Measurements from ENCODE around the gene PGAP1.
"Not testable (repeated sequence)": the region's sequence is repeated elsewhere in the genome, so short reads cannot be mapped to it uniquely, and the experiment has no call there.

The PGAP1 gene

GRCh38 chr2:196949116-196949515, 22.6 kb upstream of the PGAP1 start:
- no peak for DNase-seq (ENCODE audit: low read depth in 2 of 2)

DNA sequence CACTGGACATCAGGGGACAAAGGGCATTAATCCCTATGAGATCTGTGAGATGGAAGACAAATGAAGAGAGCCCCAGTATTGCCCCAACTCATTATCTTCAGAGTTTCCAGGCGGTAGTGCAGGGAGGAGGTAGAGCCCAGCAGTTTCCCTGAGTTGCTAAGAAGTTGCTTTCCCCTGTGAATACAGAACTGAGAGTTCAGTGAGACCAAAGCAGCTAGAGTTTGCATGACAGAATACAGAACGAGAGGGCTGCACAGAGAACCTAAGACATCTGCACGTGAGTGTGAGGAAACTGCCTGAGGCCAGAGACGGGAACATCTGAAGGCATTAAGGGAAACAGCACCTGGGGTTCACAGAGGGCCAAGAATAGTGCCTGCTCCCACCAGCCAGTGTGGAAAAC, 18.1 kb upstream of the PGAP1 start:
- DNase-seq (ENCODE audit: low read depth in 2 of 2): no peak

- DNase-seq (ENCODE audit: low read depth in 2 of 2): no peak
Observed at GRCh38 chr2:196941398-196942078, 15.0 kb upstream of the PGAP1 start.

DNA sequence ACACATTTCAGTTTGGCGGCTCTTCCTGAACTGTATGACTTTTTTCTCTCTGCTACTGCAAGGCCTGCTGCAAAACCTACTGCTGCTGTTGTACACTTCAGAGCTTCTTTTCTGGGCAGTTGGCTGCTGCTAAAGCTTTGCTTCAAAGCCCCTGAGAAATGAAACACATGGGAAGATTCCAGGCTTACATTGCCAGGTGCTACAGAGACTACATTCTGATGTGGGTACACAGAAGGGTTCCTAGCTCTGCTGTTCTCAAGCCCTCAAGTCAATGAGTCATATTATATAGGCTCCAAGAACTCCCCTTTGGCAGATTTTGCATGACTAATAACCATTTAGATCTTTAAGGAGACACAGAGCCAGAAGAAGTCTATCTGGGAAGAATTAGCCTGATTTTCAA, 12.9 kb upstream of the PGAP1 start:
- no peak for DNase-seq (ENCODE audit: low read depth in 2 of 2)

DNA sequence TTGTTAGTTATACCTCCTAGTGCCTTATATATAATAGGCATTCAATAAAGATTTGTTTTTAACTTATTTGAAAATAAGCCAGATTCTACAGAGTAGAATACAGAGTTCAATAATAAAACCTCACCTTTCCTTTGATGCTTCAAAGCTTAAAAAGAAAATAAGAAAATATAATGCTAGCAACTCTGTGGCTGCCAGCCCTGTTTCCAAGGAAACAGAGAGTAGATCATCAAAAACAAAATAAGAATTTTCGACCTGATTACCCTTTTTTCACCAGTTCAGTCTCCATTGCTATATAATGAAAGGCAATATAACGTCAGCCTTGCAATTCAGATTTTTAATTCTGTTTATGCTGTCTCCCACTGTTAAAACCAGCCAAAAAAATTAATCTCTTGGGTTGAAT, 8.9 kb upstream of the PGAP1 start:
- DNase-seq (ENCODE audit: low read depth in 2 of 2): no peak

DNA sequence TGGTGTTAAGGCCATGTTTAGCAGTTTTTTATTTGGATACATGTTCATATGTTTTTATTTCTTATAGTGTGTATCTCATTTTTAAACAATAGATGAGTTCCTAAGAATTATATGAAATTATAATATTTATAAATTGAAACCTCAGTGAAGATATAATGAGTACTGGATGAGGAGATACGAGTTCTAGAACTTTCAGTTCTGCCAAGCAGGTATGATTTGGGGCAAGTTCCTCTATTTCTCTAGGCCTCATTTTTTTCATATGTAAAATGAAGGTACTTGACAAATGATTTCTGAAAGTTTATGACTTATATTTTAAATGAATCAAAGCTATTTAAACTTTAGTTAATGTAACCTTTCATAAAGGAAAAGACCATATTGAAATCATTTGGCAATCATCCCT, 8.2 kb upstream of the PGAP1 start:
- no peak for DNase-seq (ENCODE audit: low read depth in 2 of 2)

DNA sequence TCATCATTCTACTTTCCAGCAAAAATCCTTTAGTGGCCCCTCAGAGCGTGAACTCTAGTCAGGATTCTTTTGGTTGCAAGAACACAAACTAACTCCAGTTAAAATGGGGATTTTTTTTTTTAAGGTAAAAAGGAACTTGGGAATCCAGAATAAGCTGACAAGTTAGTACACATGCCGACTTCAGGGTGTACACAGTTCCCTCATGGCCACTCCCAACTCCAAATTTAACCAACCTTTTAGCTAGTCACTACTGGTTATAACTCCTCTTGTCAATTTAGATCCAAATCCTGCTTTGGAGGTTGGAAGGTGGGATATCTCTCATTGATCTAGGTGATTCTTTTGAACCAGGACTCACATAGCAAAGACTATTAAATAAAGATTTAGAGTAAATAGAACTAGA, 5.0 kb upstream of the PGAP1 start:
- no peak for DNase-seq (ENCODE audit: low read depth in 2 of 2)

DNA sequence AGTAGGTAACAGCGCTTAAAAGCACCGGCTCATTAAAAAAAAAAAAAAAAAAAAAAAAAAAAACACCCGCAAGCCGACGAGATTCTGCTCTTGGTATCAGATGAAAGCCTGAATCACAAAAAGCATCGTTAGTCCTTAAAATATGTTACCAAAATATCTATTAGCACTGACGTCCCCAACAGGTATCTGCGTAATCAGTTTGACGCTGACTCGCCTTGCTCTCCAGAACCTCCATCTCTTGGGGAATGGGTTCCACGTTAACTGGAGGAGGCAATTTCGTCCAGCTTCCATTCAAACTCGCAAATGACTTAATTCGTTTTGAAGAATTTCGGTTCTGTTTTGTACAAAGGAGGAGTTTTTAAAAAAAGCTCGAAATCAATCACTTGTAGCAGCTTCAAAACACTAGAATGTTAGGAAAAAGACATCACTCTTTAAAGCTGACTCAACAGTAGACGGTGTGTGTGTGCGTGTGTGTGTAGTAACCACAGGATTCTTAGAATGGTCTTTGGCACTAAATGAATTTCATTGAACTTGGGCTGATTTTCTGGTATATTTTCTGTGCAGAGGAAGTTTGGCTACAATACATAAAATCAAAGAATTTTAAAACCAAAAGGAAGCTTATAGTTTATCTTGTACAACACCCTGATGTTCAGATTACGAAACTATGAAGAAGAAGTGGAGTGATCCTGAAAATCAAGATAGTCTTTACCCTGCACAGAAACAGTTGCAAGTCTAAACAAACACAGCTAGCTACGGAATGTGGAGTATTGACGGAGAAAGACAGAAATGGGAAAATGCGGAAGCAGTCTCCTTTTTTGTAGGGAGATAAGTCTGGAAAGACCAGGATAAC, 1.1 kb upstream of the PGAP1 start:
- peak; percentile 19 to 20 for DNase-seq (ENCODE audit: low read depth in 2 of 2)

GRCh38 chr2:196925768-196926561, 542 bp downstream of the PGAP1 start:
- DNase-seq (ENCODE audit: low read depth in 2 of 2): peak in 1 of 2 donors; percentile 25

DNA sequence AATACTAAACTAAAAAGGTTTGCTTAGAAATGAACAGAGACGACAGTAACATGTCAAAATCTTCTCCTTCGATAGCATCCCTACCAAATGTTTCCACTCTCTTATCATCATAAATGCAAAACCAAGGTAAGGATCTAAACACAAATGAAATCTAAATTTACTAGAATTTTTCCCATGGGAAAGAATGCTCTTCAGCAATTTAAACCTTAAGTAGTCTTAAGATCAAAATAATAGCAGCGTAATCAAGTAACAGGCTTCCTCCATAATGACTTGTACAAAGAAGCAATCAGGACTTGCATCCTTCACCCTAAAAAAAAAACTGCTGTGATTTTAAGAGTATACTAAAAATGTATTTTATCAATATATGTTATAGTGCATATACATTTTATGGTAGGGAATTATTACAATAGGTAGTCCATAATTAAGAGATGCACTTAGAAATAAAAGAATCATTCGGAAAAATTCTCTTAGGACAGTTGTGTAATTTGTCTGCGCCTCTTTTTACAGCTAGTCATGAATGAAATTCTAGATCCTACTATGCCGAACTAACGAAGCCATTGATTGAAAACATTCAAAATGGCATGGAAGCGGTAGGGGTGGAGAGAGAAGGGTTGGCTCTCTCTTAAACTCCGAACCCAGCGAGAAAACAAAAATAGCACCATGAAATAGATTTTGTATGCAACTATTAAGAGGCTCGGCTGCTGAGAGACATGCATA, 1.3 kb downstream of the PGAP1 start:
- no peak for DNase-seq (ENCODE audit: low read depth in 2 of 2)

GRCh38 chr2:196924051-196924450, 2.5 kb downstream of the PGAP1 start:
- no peak for DNase-seq (ENCODE audit: low read depth in 2 of 2)

- no peak for DNase-seq (ENCODE audit: low read depth in 2 of 2)
Observed at GRCh38 chr2:196918927-196919326, 7.6 kb downstream of the PGAP1 start.

GRCh38 chr2:196917802-196918201, 8.7 kb downstream of the PGAP1 start:
- no peak for DNase-seq (ENCODE audit: low read depth in 2 of 2)

- no peak for DNase-seq (ENCODE audit: low read depth in 2 of 2)
Observed at GRCh38 chr2:196915507-196916189, 10.9 kb downstream of the PGAP1 start.

DNA sequence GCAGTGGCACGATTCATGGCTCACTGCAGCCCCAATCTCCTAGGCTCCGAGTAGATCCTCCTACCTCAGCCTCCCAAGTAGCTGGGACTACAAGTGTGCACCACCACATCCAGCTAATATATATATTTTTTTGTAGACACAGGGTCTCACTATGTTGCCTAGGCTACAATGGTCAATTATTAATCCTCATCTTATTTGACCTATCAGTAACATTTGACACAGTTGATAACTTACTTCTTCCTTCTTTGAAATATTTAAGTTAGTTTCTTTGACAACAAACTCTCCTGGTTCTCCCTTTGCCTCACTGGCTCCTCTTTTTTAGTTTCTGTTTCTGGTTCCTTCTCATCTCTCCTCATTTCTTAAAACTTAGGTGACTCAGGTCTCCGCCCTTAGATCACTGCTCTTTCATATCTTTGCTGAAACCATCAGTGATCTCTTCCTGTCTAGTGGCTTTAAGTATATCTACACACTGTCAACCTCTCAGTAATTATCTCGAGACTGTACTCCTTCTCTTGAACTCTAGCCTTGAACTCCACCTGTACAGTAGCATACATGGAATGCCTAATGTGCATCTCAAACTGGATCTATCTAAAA, 11.5 kb downstream of the PGAP1 start:
- DNase-seq (ENCODE audit: low read depth in 2 of 2): no peak

GRCh38 chr2:196913691-196914090, 12.8 kb downstream of the PGAP1 start:
- DNase-seq (ENCODE audit: low read depth in 2 of 2): no peak

DNA sequence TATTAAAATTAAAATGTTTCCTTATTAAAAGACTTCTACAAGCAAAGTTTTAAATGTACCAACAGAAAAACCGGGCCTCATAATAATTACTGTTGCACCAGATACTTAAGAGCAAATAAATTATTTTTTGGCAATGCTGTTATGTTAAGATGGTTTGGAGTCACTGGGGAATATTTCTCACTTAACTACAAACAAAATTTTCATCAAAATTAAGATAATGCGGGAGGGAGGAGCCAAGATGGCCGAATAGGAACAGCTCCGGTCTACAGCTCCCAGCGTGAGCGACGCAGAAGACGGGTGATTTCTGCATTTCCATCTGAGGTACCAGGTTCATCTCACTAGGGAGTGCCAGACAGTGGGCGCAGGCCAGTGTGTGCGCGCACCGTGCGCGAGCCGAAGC, 21.1 kb downstream of the PGAP1 start:
- DNase-seq (ENCODE audit: low read depth in 2 of 2): not testable (repeated sequence)

GRCh38 chr2:196902828-196903227, 23.7 kb downstream of the PGAP1 start:
- DNase-seq (ENCODE audit: low read depth in 2 of 2): no peak

DNA sequence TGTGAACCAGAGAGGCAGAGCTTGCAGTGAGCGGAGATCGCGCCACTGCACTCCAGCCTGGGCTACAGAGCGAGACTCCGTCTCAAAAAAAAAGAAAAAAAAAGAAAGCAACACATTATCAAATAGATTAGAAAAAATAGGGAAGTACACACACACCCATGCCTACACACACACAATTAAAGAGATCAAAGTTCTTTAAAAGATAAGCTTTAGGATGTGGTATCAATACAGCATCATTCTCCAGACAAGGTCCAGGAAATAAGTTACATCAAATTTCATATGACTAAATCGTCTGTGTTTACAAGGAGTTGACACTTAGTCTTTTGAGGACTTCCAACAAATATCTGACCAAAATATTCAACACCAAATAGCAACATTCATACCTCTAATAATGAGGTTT, 25.7 kb downstream of the PGAP1 start:
- no peak for DNase-seq (ENCODE audit: low read depth in 2 of 2)

DNA sequence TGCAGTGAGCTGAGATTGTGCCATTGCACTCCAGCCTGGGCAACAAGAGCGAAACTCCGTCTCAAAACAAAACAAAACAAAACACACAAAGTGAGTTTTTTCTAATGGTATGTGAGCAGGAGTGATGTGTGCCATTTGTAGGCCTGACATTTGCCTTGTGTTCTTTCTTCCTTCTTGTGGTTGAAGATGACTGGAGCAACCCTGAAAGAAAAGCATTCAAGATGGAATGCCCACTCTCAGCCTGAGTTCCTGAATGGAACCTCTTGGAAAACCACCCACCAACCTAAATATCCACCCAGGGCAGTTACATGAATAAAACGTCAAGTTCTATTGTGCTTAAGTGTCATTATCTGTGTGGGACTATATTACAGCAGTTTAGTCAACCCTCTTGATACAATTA, 26.5 kb downstream of the PGAP1 start:
- DNase-seq (ENCODE audit: low read depth in 2 of 2): no peak

DNA sequence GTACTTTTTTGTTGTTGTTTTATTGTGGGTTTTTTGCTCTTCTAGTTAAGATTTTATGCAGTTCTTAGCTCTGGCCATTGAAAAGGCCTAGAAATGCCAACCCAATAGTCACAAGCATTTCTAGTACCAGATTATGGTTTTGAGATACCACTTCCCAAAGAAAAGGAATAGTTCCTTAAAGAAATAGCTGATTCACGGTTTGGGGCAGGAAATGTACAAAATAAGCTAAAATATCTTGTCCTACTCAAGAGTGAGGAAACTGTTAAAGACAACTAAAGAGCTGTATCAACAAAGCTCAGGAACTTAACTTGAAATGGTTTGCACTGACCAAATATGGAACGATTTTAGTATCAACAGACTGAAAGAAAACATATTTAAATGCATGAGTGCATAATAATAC, 35.4 kb downstream of the PGAP1 start:
- no peak for DNase-seq (ENCODE audit: low read depth in 2 of 2)
